BJ (cell line): ENCODE data around the gene LRMDA. TPM values are rescaled to one million over a fixed set of nuclear protein-coding genes. Genes with fewer than 3 reads are reported as not detected.

Experiments used
- CTCF ChIA-PET: fragments of 350-600 bp; formaldehyde crosslinking; extraction: SDS; loops from one replicate; lab custom pipeline; 2021; ENCODE audit warnings: antibody characterized with exemption, inconsistent platforms; lab: Yijun Ruan, JAX
- POLR2A ChIA-PET: fragments of 300-600 bp; sonication (Branson Sonifier 250); formaldehyde crosslinking; extraction: SDS; loops from one replicate; lab custom pipeline; 2021; ENCODE audit warnings: antibody characterized with exemption; lab: Charles Lee
- DNase-seq: peaks from one replicate; pipeline ENCODE4 v3.0.0-alpha.2; 2011; ENCODE audit warnings: low read depth
- H3K27me3 ChIP-seq: 2 replicates; pipeline ENCODE4 v1.6.0; 2011; ENCODE audit warnings: low read length; ENCODE audit not compliant: control insufficient read depth, insufficient read depth
- H3K36me3 ChIP-seq: 2 replicates; pipeline ENCODE4 v1.5.1; 2011; ENCODE audit warnings: low read length; ENCODE audit not compliant: control insufficient read depth, insufficient read depth
- H3K4me3 ChIP-seq: 2 replicates; pipeline ENCODE4 v1.5.1; 2011; ENCODE audit warnings: low read depth, mild to moderate bottlenecking, control low read depth, low read length
- CTCF ChIP-seq: IDR thresholded peaks from 2 replicates; pipeline ENCODE4 v1.5.1; 2011; ENCODE audit warnings: low read depth, mild to moderate bottlenecking, control low read depth, inconsistent platforms, low read length, moderate library complexity; ENCODE audit not compliant: insufficient read depth
- polyA plus RNA-seq: library from polyadenylated mRNA; depleted of rRNA; stranded (reverse); fragments of >200 nt; gene quantifications from 2 replicates; pipeline ENCODE4 v1.2.3, GENCODE V29; 2011

LRMDA gene
- polyA plus RNA-seq, 1 experiment = not detected

- DNase-seq = no peak
- TF ChIP-seq CTCF = 0 out of 2 replicates have a peak, but pooled peaks have one; percentile 20
- Histone ChIP-seq H3K4me3 (no peak overlapping the region), H3K27me3 (no peaks in the 10 kb centered on the region), H3K36me3 (no peaks in the 10 kb centered on the region)
- POLR2A ChIA-PET = no interaction called here
- CTCF ChIA-PET = interaction anchor here (0.6 to 5.4 kb wide), 6 partner anchors 52 to 1447 kb away, joined by 3 to 41 read pairs (median 4); partner anchors contain the start of gene ZNF503
Measured at GRCh38 chr10:76033457-76034196, 602.2 kb downstream of the LRMDA start.

- DNase-seq = no peak
- CTCF ChIA-PET = interaction anchor here (0.6 to 5.4 kb wide), 5 partner anchors 261 to 1446 kb away, joined by 3 to 41 read pairs (median 3); partner anchors contain the start of gene ZNF503
- no peaks in the 10 kb centered on the region for H3K36me3 ChIP-seq
- POLR2A ChIA-PET = no interaction called here
- H3K4me3 ChIP-seq = no peak overlapping the region
- no peak for TF ChIP-seq CTCF
- H3K27me3 ChIP-seq = no peaks in the 10 kb centered on the region
Measured at GRCh38 chr10:76034353-76035205, 603.2 kb downstream of the LRMDA start.

GRCh38 chr10:76035206-76036110, 604.0 kb downstream of the LRMDA start:
- ChIA-PET CTCF (interaction anchor here (0.6 to 5.4 kb wide), 7 partner anchors 8 to 635 kb away, joined by 3 to 41 read pairs (median 4); partner anchors contain the start of gene ZNF503), POLR2A (no interaction called here)
- H3K36me3 ChIP-seq = no peaks in the 10 kb centered on the region
- no peaks in the 10 kb centered on the region for H3K27me3 ChIP-seq
- H3K4me3 ChIP-seq = no peak overlapping the region
- DNase-seq = no peak
- TF ChIP-seq CTCF = no peak

GRCh38 chr10:76036111-76036940, 604.9 kb downstream of the LRMDA start:
- no peaks in the 10 kb centered on the region for H3K27me3 ChIP-seq
- no peaks in the 10 kb centered on the region for H3K36me3 ChIP-seq
- TF ChIP-seq CTCF = peak; percentile 94
- H3K4me3 ChIP-seq = no peak overlapping the region
- no peak for DNase-seq
- ChIA-PET CTCF (interaction anchor here (0.5 to 5.4 kb wide), 21 partner anchors 9 to 1227 kb away, joined by 3 to 41 read pairs (median 4); partner anchors contain the start of gene ZNF503), POLR2A (no interaction called here)
